MG63 (cell line): ENCODE measurements around the gene CAPZB. TPM values are rescaled to one million over a fixed set of nuclear protein-coding genes. Genes with fewer than 3 reads are reported as not detected.

Experiments used
- DNase-seq: peaks from one replicate; pipeline ENCODE4 v3.0.0-alpha.2; 2020
- H3K27me3 ChIP-seq: fragments of 250-450 bp; sonication (Bioruptor Pico); 2 replicates; pipeline ENCODE4 v1.5.1; 2020; ENCODE audit warnings: mild to moderate bottlenecking, moderate library complexity
- H3K36me3 ChIP-seq: fragments of 250-450 bp; sonication (Bioruptor Pico); 2 replicates; pipeline ENCODE4 v1.5.1; 2020; ENCODE audit warnings: mild to moderate bottlenecking, moderate library complexity
- H3K4me3 ChIP-seq: fragments of 250-450 bp; sonication (Bioruptor Pico); 2 replicates; pipeline ENCODE4 v1.5.1; 2020; ENCODE audit warnings: mild to moderate bottlenecking, moderate library complexity
- H3K9me3 ChIP-seq: fragments of 250-450 bp; sonication (Bioruptor Pico); 2 replicates; pipeline ENCODE4 v1.5.1; 2020; ENCODE audit warnings: mild to moderate bottlenecking, moderate library complexity
- total RNA-seq: library from RNA; depleted of rRNA; stranded (reverse); fragments of >200 nt; shearing (Covaris generic); gene quantifications from 2 replicates; pipeline ENCODE4 v1.2.3, GENCODE V29; 2014; ENCODE audit warnings: low replicate concordance

The CAPZB gene
- total RNA-seq, 1 experiment from 2014 or later: 357 TPM

DNA sequence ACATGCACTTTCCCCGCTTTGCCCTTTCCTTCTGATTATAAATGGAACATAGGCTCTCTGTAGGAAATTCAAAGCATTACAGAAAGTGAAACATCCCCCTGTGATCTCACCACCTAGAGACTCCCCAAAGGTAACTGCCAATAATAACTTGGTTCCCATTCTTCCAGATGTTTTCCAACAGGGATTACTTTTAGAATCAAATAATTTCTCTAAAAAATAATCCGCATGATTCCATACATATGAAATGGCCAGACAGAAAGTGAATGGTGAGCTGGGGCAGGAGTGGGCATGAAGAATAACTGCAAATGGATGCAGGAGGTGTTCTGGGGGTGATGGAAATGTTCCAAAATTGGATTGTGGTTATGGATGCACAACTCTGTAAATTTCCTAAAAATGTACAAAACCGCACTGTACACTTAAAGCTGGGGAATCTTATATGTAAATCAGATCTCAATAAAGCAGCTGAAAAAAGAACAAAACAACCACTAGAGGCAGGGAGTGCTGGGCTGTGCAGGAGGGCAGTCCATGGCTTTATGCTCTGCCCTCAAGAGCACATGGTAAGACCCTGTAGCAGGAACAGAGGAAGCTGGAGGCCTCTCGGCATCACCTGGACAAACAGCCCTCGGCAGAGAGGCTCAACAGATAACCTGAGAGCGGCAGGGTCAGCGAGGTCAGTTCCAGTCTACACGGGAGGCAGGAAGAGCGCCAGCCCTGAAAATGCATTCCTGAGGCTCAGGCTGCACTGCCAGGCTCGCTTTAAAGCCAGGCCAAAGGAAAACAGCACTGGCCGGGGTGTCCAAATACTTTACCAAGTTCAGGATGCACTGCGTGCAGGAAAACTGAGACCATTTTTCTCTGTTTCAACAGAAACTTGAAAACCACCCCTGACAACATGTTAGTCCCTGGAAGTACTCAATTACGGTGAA is 39.7 kb downstream of the CAPZB start:
- peak; percentile 41 for DNase-seq
- Histone ChIP-seq H3K9me3 (no peaks in the 10 kb centered on the region), H3K27me3 (no peaks in the 10 kb centered on the region), H3K36me3 (peaks cover 13% of the 10 kb centered on the region), H3K4me3 (no peak overlapping the region)

DNA sequence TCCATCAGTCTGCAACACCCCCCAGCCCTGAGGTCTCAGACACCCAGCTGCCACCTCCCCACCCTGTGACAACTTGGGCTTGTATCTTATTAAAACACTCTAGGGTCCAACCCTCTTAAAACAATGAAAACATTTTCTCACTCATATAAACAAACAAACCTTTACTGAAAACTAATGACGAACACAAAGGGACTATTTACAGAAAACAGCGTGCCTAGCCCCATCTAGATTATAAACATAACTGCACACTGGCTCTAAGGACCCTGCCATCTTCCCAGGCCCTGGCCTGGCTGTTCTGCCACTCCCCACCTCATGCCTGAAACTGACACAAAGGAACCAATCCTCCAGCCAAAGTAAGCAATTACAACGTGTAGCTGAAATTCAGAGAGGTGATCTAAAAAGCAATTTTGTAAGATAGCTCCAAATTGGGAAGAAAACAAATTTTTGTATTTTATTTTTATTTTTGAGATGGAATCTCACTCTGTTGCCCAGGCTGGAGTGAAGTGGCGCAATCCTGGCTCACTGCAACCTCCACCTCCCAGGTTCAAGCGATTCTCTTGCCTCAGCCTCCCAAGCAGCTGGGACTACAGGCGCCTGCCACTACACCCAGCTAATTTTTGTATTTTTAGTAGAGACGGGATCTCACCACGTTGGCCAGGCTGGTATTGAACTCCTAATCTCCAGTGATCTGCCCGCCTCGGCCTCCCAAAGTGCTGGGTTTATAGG is 40.9 kb downstream of the CAPZB start:
- H3K9me3 ChIP-seq: no peaks in the 10 kb centered on the region
- H3K4me3 ChIP-seq: no peak overlapping the region
- DNase-seq: no peak
- no peaks in the 10 kb centered on the region for H3K27me3 ChIP-seq
- H3K36me3 ChIP-seq: peaks cover 13% of the 10 kb centered on the region

DNA sequence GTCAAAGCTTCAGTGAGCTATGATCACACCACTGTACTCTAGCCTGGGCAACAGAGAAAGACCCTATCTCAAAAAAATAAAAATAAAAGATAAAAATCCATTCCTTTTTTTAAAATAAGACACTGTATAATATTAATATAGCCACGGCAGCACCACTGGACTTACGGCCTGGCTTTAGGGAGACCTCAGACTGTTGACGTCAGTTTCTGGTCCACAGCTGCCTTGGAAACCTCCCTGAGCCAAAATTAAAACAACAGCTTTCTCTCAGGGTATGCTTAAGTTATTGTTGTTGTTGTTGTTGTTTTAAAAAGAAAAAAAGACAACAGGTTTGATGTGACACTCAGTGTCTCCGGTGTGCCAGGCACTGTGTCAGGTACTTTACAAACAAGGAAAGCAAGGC is 42.0 kb downstream of the CAPZB start:
- Histone ChIP-seq H3K9me3 (no peaks in the 10 kb centered on the region), H3K27me3 (no peaks in the 10 kb centered on the region), H3K4me3 (no peak overlapping the region), H3K36me3 (peaks cover 9% of the 10 kb centered on the region)
- DNase-seq: no peak

DNA sequence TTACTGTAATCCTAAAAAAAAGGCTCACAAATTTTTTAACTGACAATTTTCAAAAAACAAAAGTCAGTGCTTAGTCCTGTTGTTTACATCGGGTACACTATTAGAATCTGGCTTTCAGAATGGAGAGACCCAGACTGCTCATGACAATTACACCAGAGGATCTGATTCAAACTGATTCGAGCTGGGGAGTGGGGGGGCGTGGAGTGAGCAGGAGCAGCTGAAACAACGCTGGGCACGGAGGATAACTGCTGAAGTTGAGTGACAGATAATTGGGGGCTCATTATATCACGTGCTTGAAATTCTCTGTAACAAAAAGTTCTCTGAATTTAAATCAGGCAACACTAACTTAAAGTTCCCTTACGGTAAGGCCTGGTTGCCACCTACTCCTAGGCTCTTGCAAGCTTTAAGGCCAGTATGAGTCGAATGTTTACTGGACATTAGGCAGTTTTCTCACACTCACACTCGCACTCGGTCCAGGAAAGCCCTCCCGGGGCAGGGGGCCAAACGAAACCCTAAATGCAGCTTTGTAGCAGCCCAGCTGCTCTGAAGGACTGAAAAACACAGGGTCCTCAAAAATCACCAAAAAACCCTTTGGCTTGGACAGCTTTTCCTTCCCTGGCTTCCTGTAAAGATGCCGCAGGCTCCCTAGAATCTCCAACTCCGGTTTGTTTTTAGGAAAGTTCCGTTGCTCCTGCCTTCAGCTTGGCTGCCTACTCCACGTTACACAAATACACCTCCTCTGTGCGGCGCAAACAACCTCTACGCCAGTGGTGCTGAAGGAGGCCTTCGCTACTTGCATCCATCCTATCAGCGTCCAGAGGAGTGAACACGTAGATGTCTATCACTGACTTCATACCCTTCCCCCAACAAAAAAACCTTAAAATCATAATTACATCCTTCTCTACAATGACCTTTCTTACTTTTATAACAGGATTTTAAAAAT is 42.9 kb downstream of the CAPZB start:
- H3K27me3 ChIP-seq: no peaks in the 10 kb centered on the region
- H3K9me3 ChIP-seq: no peaks in the 10 kb centered on the region
- no peak overlapping the region for H3K4me3 ChIP-seq
- peaks cover 11% of the 10 kb centered on the region for H3K36me3 ChIP-seq
- no peak for DNase-seq

DNA sequence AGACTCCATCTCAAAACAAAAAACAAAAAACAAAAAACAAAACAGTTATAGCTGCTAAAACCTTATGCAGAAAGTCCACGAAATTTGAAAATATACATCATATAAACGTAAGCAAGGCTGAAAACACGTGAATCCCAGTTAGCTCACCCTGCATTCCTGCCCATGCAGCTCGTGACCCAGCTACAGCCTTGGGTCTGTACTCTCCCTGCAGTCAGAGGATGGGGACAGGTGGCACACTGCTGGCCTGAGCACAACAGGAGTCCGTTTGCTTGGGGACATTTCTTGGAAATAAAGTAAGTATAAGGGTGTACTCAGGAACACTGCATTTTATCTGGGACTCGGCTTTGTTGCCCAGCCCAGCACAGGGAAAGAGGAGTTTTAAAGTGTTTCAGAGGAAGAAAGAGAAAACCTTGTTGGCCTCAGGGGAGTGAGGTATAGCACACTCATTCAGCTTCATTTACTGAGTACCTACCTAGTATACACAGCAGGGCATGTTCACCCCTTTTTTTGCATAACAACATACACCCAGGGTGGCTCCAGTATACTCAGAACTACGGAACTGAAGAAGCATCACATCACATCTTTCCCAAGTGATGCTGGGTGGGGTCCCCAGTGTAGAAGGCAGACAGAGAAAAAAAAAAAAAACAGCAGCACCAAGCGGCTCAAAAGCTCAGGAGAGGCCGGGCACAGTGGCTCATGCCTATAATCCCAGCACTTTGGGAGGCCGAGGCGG is 44.1 kb downstream of the CAPZB start:
- H3K9me3 ChIP-seq: no peaks in the 10 kb centered on the region
- no peak for DNase-seq
- H3K36me3 ChIP-seq: peaks cover 22% of the 10 kb centered on the region
- no peak overlapping the region for H3K4me3 ChIP-seq
- H3K27me3 ChIP-seq: no peaks in the 10 kb centered on the region

DNA sequence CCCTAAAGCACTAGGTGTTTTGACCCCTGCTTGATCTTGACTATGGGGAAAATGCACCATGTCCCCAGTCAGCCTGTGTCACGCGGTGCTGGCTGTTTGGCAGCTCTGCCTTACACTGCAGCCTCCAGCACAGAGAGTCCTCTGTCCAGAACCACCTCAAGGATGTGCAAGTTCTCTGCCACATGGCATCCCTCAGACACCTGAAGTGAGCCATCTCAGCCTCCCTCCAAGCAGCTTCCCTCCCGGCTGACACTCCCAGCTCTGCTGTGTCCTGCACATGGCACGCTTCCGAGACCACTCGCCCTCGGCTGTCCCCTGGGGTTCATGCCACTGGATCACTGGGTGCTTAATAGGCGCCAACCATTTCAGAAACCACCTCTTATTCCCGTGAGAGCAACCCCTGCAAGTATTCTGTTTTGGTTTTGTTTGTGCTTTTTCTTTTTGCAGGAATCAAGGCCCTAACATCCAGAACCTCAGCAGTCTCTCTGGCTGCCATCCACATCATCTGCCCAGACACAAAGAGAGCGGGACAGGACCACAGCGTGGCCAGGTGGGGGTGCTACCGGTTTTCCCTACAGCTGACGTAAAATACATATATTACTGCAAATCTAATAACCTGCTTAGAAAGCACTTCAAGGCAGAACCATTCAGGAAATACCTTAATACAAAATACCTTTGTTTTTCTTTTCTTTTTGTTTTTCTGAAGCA is 45.7 kb downstream of the CAPZB start:
- H3K9me3 ChIP-seq: no peaks in the 10 kb centered on the region
- H3K4me3 ChIP-seq: no peak overlapping the region
- H3K36me3 ChIP-seq: peaks cover 24% of the 10 kb centered on the region
- H3K27me3 ChIP-seq: no peaks in the 10 kb centered on the region
- DNase-seq: no peak

DNA sequence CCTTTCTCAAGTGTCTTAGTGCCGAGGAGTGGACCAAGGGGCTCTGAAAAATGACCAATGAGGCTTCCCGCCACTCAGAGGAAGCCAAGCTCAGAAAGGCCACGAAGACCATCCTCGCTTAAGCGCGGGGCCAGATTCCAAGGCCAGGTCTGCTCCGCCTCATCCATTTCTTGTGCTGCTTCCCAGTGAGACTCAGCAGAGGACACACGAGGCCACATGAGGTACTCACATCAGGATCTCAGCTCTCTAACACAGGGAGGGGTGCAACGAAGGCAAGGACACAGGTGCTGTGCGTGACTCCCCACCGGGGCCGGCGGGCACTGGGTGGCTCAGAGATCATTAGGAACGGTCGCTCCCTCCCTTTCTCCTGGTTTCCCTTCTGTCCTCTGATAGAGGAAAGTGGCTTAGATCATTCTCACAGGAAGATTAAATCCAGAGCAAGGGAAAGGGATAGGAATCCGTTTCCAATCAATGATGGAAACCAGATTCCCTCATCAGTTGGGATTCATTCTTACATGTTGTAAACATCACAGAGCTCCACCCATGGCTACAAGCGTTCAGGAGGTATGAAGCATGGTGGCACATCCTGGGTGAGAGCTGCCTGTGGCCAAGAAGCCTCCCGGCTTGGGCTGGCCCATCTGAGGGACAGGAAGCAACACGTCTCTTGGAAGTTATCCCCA is 46.7 kb downstream of the CAPZB start:
- DNase-seq: no peak
- Histone ChIP-seq H3K27me3 (no peaks in the 10 kb centered on the region), H3K4me3 (no peak overlapping the region), H3K9me3 (no peaks in the 10 kb centered on the region), H3K36me3 (peaks cover 29% of the 10 kb centered on the region)

DNA sequence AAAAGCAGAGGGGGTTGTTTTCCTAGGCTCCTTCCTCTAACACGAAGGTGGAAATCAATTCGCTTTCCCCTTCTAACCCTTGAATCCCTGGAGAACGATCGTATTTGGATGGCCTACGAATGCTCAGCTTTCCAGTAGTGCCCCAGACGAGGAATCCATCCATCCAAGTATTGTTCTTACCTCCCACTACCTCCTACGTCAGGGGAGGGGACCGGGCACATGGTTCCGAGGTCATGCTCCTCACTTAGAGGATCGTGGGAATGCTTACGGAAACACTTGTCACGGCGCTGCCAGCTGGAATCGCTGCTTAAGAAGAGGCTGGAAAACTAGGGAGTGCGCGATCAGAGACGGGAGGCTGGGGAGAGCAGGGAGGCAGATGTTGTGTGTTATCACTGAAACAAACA is 47.4 kb downstream of the CAPZB start:
- Histone ChIP-seq H3K9me3 (no peaks in the 10 kb centered on the region), H3K36me3 (peaks cover 31% of the 10 kb centered on the region), H3K27me3 (no peaks in the 10 kb centered on the region), H3K4me3 (no peak overlapping the region)
- DNase-seq: no peak

DNA sequence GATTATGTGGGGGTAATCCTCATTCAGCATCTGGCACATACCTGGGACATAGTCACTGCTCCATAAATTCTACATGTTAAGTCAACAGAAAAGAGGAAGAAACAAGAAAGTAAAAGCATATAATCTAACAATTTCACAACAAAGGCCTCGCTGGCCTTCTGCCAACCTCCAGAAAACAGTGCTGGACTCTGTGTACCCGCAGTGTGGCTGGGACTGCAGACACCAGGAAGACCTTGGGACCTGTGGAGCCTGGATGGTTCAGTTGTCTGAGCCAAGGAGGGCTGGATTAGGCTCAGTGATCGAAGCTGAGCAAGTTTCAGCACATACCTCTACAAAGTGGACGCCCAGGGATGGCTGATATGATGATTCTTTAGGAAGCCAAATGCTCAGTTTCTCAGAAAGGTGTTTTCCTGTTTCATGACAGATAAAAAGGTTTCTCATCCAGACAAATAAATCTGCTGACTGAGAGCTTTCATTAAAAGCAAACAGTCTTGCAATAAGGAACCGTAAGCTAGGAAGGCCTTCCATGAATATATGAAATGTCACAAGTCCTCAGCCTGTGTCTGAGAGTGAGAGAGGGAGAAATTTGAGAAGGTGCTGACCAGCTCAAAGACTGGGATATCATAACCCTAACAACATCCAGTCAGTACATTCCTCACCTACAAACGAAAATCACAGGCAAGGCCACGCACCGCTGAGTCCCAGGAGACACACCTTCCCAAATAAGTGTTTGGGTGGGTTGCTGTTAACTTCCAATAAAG is 48.4 kb downstream of the CAPZB start:
- no peak for DNase-seq

DNA sequence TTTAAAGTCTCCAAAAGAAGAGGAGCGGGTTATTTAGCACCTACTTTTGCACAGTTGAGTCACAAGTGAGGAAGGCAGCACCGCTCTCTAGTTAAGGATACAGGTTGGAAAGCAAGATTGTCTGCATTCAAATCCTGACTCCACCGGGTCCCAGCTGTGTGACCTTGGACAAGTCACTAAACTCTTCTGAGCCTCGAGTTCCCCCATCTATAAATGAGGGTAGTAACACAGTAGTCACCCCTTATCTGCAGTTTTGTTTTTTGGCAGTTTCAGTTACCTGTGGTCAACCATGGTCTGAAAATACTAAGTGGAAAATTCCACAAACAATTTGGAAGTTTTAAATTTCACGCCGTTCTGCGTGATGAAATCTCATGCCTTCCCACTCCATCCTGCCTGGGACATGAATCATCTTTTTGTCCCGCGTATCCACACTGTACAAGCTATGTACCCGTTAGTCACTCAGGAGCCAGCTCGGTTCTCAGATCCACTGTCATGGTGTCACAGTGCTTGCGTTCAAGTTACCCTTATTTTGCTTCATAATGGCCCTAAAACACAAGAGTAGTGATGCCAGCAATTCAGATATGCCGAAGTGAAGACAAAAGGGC is 49.4 kb downstream of the CAPZB start:
- no peak for DNase-seq
- peaks cover 31% of the 10 kb centered on the region for H3K36me3 ChIP-seq
- no peaks in the 10 kb centered on the region for H3K9me3 ChIP-seq
- no peak overlapping the region for H3K4me3 ChIP-seq
- no peaks in the 10 kb centered on the region for H3K27me3 ChIP-seq

More for the DNA sequence above, 48.4 kb downstream of the CAPZB start:
- Histone ChIP-seq H3K36me3 (peaks cover 31% of the 10 kb centered on the region), H3K9me3 (no peaks in the 10 kb centered on the region), H3K4me3 (no peak overlapping the region), H3K27me3 (no peaks in the 10 kb centered on the region)

DNA sequence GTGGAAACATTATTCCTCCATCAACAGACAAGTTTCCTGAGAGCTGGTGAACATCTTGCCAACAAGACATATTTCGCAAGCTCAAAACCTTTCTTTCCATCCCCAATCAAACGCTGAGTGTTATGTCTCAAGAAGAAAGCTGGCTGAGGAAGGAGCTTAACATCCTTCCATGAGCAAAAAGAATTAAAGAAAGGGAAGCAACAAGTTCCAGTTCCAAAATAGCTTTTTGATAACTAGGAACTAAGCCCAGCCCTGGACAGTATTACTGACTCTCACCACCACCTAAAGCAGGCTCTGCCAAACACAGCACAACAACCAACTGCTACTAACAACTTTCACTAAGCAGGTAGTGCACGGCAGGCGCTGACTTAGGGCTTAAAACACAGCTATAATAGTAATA is 50.2 kb downstream of the CAPZB start:
- Histone ChIP-seq H3K4me3 (no peak overlapping the region), H3K27me3 (no peaks in the 10 kb centered on the region), H3K36me3 (peaks cover 31% of the 10 kb centered on the region), H3K9me3 (no peaks in the 10 kb centered on the region)
- no peak for DNase-seq

DNA sequence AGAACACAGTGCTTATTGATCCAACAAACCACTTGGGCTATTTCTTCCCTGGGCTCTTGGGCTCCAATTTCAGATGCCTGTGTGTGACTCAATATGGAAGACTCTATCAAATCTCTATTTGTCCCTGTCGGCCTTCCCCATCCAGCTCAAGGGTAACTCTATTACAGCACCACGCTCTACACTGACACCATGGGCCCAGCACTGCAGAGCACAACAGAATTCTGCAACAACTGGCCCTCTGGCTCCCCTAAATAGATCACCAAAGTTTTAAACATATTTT is 51.7 kb downstream of the CAPZB start:
- Histone ChIP-seq H3K27me3 (no peaks in the 10 kb centered on the region), H3K4me3 (no peak overlapping the region), H3K9me3 (no peaks in the 10 kb centered on the region), H3K36me3 (peaks cover 31% of the 10 kb centered on the region)
- DNase-seq: no peak

DNA sequence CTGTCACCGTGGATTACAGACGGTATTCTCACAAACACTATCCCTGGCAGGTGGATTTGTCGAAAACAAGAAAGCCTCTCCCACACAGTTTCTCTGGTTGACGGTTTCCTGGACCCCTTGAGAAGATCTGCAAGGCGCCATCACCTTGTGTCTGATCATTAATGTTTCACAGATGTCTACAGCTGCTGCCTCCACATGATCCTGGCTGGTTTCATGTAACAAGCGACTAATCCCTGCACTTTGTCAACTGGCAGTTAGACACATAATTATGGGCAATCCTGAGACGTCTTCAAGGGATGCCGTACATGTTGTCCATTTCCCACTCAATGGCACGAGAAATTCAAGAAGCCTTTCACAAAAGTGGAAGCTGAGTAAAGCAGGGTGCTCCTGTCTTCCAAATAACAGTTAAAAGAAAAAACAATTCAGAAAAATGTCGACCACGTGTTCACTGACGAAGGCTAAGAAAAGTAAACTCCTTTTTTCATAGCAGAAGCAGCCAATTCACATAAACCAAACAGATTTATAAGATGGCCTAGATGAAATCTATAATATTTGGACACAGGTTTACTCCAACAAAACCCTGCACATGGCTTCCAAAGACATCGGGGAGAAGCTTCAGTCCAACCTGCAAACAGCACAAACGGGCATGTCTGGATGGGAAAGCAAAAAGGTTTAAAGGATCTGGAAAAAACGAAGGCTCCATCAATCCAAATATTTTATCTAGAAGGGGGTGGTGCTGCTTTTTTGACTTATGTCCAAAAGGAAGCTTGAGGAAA is 52.2 kb downstream of the CAPZB start:
- H3K36me3 ChIP-seq: peaks cover 29% of the 10 kb centered on the region
- no peak overlapping the region for H3K4me3 ChIP-seq
- no peak for DNase-seq

More for the DNA sequence above, 52.2 kb downstream of the CAPZB start:
- no peaks in the 10 kb centered on the region for H3K9me3 ChIP-seq
- no peaks in the 10 kb centered on the region for H3K27me3 ChIP-seq
